ENCODE data around the gene COX7A2L. TPM values are rescaled to one million over a fixed set of nuclear protein-coding genes. Genes with fewer than 3 reads are reported as not detected.

Gene COX7A2L, protein sequence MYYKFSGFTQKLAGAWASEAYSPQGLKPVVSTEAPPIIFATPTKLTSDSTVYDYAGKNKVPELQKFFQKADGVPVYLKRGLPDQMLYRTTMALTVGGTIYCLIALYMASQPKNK
- total RNA-seq = 158 and 182 TPM in 2 replicates

DNA sequence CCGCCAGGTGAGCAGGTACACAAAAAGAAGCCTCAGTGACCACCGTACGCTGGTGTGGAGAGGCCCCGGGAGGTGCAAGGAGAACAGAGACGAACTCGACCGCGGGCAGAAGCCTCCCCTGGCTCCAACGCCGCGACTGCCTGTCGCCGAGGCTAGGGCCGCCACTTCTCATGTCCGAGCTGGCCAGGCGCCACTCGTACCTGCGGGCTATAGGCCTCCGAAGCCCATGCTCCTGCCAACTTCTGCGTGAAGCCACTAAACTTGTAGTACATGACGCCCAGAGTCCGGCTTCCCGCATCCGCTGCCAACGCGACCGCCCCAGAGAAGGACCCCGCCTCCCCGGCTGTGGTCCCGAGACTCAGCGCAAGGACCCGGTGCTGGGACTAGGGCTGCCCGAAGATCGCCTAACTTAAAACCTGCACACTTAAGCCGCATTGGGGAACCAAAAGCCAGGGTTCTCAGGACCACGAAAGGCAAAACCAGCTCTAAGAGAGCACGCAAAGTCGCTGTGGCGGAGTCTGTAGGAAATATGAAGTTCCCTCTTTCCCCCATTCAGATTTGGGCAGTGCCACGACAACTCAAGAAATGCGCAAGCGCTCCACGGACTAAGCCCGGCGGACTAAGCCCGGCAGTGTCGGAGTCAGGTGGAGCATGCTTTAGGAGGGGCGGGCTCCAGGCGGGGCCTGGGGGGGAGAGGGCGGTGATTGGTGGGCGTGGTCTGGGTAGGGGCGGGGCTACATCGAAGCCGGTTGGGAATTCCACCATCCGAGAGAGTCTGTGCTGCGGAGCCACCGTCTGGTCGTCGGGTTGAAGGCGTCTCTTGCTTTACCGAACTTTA is at the start of gene COX7A2L:
COX7A2L (minus strand) TSS at position 328 of the 838 bp plus-strand sequence; CDS start at position 272, 56 bp downstream.

Other genes starting within 250 kb of the COX7A2L start
- gene EML4, start 191.9 kb downstream of the COX7A2L start, total RNA-seq = 15.0 and 31.1 TPM in 2 replicates
- gene KCNG3, start 132.8 kb upstream of the COX7A2L start, total RNA-seq = not detected in 2 replicates
- 16.3 and 25.8 TPM in 2 replicates for gene MTA3, start 207.4 kb upstream of the COX7A2L start, total RNA-seq

Measured in dermis lymphatic vessel endothelial cell (primary cell).